HCT116 (cell line): Measurements from ENCODE around the gene CEP57. TPM values are rescaled to one million over a fixed set of nuclear protein-coding genes. Genes with fewer than 3 reads are reported as not detected.

Source experiments
- ATAC-seq: fragments of 200-7000 bp; cut with Tn5 transposase; 2 replicates; pipeline ENCODE4 v1.9.1; 2020; ENCODE audit warnings: mild to moderate bottlenecking, moderate library complexity
- BruUV-seq: library from RNA; stranded (reverse); fragments of 400-500 nt; replicated peaks from 2 replicates; lab custom pipeline; 2021; lab: Mats Ljungman, UMichigan
- CTCF ChIA-PET: fragments of 300-600 bp; sonication (Branson Sonifier 250); formaldehyde crosslinking; loops from one replicate; lab custom pipeline; 2021; ENCODE audit warnings: antibody characterized with exemption; lab: Charles Lee
- POLR2A ChIA-PET: fragments of 300-600, 350-600 bp; sonication (Branson Sonifier 250); formaldehyde crosslinking; loops from one replicate; lab custom pipeline; 2021; ENCODE audit warnings: antibody characterized with exemption; lab: Charles Lee
- RAD21 ChIA-PET, 2 experiments: fragments of 300-600 bp; sonication (Branson Sonifier 250); formaldehyde crosslinking; loops; one replicate each; lab custom pipeline; 2023; ENCODE audit warnings: low total read pairs in 2 of 2; ENCODE audit not compliant: uncharacterized antibody in 2 of 2, unreplicated experiment in 2 of 2, low non-redundant PET in 1 of 2; lab: Charles Lee
- DNase-seq: peaks from one replicate; pipeline ENCODE4 v3.0.0-alpha.2; 2010; ENCODE audit warnings: low read depth, low spot score
- H2AFZ ChIP-seq: fragments of 200-600 bp; shearing (Covaris generic), sonication (generic); 2 replicates; pipeline ENCODE4 v1.6.1; 2017; ENCODE audit warnings: low read depth, mixed run types, mixed read lengths, antibody characterized with exemption, low read length; ENCODE audit not compliant: poor library complexity, severe bottlenecking
- H3K27ac ChIP-seq: 2 replicates; pipeline ENCODE4 v1.5.1; 2012; ENCODE audit warnings: low read depth, low read length
- H3K27me3 ChIP-seq: fragments of 200-600 bp; sonication (generic); 2 replicates; pipeline ENCODE4 v1.6.1; 2016; ENCODE audit warnings: mixed run types, low read length, mixed read lengths; ENCODE audit not compliant: insufficient read depth
- H3K36me3 ChIP-seq, 2 experiments: fragments of 200-500 bp in 1 of 2; fragments of 200-600 bp in 1 of 2; sonication (Bioruptor generic) in 1 of 2; sonication (generic) in 1 of 2; 2 replicates each; pipeline versions ENCODE4 v1.5.1 to v1.6.1; 2014 to 2016; ENCODE audit warnings: low read length in 2 of 2, inconsistent platforms in 1 of 2, mixed read lengths in 1 of 2, mixed run types in 1 of 2; ENCODE audit not compliant: insufficient read depth in 2 of 2, control insufficient read depth in 1 of 2
- H3K4me1 ChIP-seq, 2 experiments: fragments of 200-600 bp in 1 of 2; sonication (generic) in 1 of 2; 2 replicates each; pipeline versions ENCODE4 v1.5.1 to v1.6.1; 2012 to 2017; ENCODE audit warnings: low read length in 2 of 2, inconsistent platforms in 1 of 2, mild to moderate bottlenecking in 1 of 2, mixed read lengths in 1 of 2, mixed run types in 1 of 2, moderate library complexity in 1 of 2; ENCODE audit not compliant: insufficient read depth in 2 of 2, control insufficient read depth in 1 of 2
- H3K4me2 ChIP-seq: fragments of 200-600 bp; sonication (generic); 2 replicates; pipeline ENCODE4 v1.6.1; 2017; ENCODE audit warnings: mixed run types, low read length, mixed read lengths
- H3K4me3 ChIP-seq, 2 experiments: fragments of 200-600 bp in 1 of 2; sonication (generic) in 1 of 2; replicated peaks in 1 of 2; 2 replicates each; pipeline ENCODE4 v1.5.1; 2011 to 2016; ENCODE audit warnings: low read length in 2 of 2, control low read depth in 1 of 2, low read depth in 1 of 2, mild to moderate bottlenecking in 1 of 2, mixed read lengths in 1 of 2, mixed run types in 1 of 2
- H3K79me2 ChIP-seq: fragments of 200-600 bp; sonication (generic); 2 replicates; pipeline ENCODE4 v1.6.1; 2017; ENCODE audit warnings: mild to moderate bottlenecking, mixed run types, low read length, moderate library complexity, mixed read lengths; ENCODE audit not compliant: insufficient read depth
- H3K9ac ChIP-seq: fragments of 200-600 bp; sonication (generic); 2 replicates; pipeline ENCODE4 v1.6.1; 2016; ENCODE audit warnings: low read length, mixed read lengths
- H3K9me2 ChIP-seq: fragments of 200-600 bp; sonication (generic), shearing (Covaris generic); 2 replicates; pipeline ENCODE4 v1.6.1; 2017; ENCODE audit warnings: mixed run types, mild to moderate bottlenecking, moderate library complexity; ENCODE audit not compliant: insufficient read depth
- H3K9me3 ChIP-seq, 2 experiments: fragments of 200-500 bp in 1 of 2; fragments of 200-600 bp in 1 of 2; sonication (Bioruptor generic) in 1 of 2; sonication (generic) in 1 of 2; 2 replicates each; pipeline ENCODE4 v1.6.1; 2014 to 2017; ENCODE audit warnings: low read length in 2 of 2, mixed read lengths in 2 of 2, inconsistent platforms in 1 of 2, low read depth in 1 of 2, mild to moderate bottlenecking in 1 of 2, mixed run types in 1 of 2, moderate library complexity in 1 of 2; ENCODE audit not compliant: control insufficient read depth in 1 of 2, insufficient read depth in 1 of 2
- H4K20me1 ChIP-seq: fragments of 200-600 bp; sonication (generic), shearing (Covaris generic); 2 replicates; pipeline ENCODE4 v1.6.1; 2017; ENCODE audit warnings: mixed run types, mild to moderate bottlenecking, moderate library complexity; ENCODE audit not compliant: insufficient read depth
- EZH2 ChIP-seq: fragments of 200-600 bp; sonication (generic); IDR thresholded peaks from 2 replicates; pipeline ENCODE4 v1.6.1; 2017; ENCODE audit warnings: antibody characterized with exemption, mixed run types
- JUND ChIP-seq: IDR thresholded peaks from 2 replicates; pipeline ENCODE4 v1.6.1; 2012
- MAX ChIP-seq: IDR thresholded peaks from 2 replicates; pipeline ENCODE4 v1.6.1; 2012
- POLR2A ChIP-seq: IDR thresholded peaks from 2 replicates; pipeline ENCODE4 v1.7.0; 2011; ENCODE audit warnings: borderline replicate concordance; ENCODE audit not compliant: insufficient read depth, insufficient read length; ENCODE audit errors: extremely low read depth
- REST ChIP-seq: IDR thresholded peaks from 2 replicates; pipeline ENCODE4 v1.6.1; 2012; ENCODE audit warnings: low read depth
- SP1 ChIP-seq: IDR thresholded peaks from 2 replicates; pipeline ENCODE4 v1.6.1; 2012; ENCODE audit warnings: low read depth
- ZBTB33 ChIP-seq: IDR thresholded peaks from 2 replicates; pipeline ENCODE4 v1.6.1; 2011; ENCODE audit warnings: mild to moderate bottlenecking, low read length, moderate library complexity; ENCODE audit not compliant: insufficient replicate concordance; ENCODE audit errors: extremely low read depth
- ZFX ChIP-seq: fragments of 450-650 bp; IDR thresholded peaks from 2 replicates; pipeline ENCODE4 v1.6.1; 2017
- ZNF274 ChIP-seq: fragments of 200-500 bp; sonication (Bioruptor generic); IDR thresholded peaks from 2 replicates; pipeline ENCODE4 v1.6.1; 2014; ENCODE audit warnings: mild to moderate bottlenecking, low read depth, low read length, inconsistent platforms
- intact Hi-C: fragments of 100-400 bp; cut with micrococcal nuclease; formaldehyde crosslinking; loops from 2 replicates; pipeline ENCODE4 v1.10.0; 2022
- total RNA-seq: library from RNA; stranded (reverse); gene quantifications from one replicate; pipeline ENCODE4 v1.2.1, GENCODE V29; 2021; ENCODE audit not compliant: unreplicated experiment

The CEP57 gene
- total RNA-seq, 1 experiment from 2014 or later: 43.3 TPM

GRCh38 chr11:95800438-95800837 lies 10.1 kb downstream of the CEP57 start:
- no peak overlapping the region for H3K27ac ChIP-seq
- intact Hi-C loops: no loop called here
- H3K9ac ChIP-seq: no peak overlapping the region
- no peak overlapping the region for H3K4me3 ChIP-seq
- no peak overlapping the region for H2AFZ ChIP-seq
- H3K4me1 ChIP-seq: no peaks in the 10 kb centered on the region
- no peak for ATAC-seq
- RAD21 ChIA-PET: no interaction called here
- no peaks in the 10 kb centered on the region; the same call in 1 of the 2 replicates for H4K20me1 ChIP-seq
- POLR2A ChIA-PET: interaction anchor here (1.3 kb wide), 1 partner anchor 9 kb away, joined by 5 read pairs; the partner anchor contains the start of gene CEP57
- H3K79me2 ChIP-seq: peaks cover 18% of the 10 kb centered on the region
- H3K4me2 ChIP-seq: no peak overlapping the region
- no peaks in the 10 kb centered on the region for H3K9me3 ChIP-seq
- no peaks in the 10 kb centered on the region for H3K9me2 ChIP-seq
- no TSS peak for BruUV-seq
- H3K27me3 ChIP-seq: no peaks in the 10 kb centered on the region
- CTCF ChIA-PET: interaction anchor here (0.5 kb wide), 1 partner anchor 594 kb away, joined by 3 read pairs; no protein-coding TSS in a partner anchor
- no peak for TF ChIP-seq POLR2A
- TF ChIP-seq REST: no peak
- TF ChIP-seq MAX: no peak
- TF ChIP-seq ZNF274: no peak
- TF ChIP-seq JUND: no peak
- no peak for TF ChIP-seq EZH2
- TF ChIP-seq ZBTB33: no peak
- no peak for TF ChIP-seq SP1
- no peak for TF ChIP-seq ZFX
- H3K36me3 ChIP-seq: 0 out of 4 replicates have a peak, but pooled peaks cover 0 to 6% of the 10 kb centered on the region in 2 experiments
- no peak for DNase-seq
